ENCODE measurements around the gene PLEKHA4.
A peak's percentile ranks its signal among the peaks of the same experiment; 100 is the strongest.
"Not testable (repeated sequence)": the region's sequence is repeated elsewhere in the genome, so short reads cannot be mapped to it uniquely, and the experiment has no call there.

Gene PLEKHA4

DNA sequence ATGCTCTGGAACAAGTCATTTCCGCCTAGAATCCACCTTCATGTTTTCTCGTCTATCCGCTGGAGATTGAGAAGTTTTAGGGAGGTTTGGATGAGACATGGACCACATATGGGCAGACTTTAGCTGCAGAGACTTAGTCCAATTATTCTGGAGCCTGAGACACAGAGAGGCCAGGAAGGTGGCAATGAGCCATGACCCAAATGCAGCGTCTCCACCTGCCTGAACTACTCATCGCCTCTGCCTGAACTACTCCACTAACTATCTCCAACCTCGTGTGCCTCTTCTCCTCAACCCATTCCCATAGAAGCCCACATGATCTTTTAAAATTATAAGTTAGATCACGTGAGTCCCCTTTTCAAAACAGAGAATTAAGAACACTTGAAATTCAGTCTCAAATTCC, 5.6 kb downstream of the PLEKHA4 start:
- DNase-seq: no peak

- DNase-seq: no peak
Measured at GRCh38 chr19:48861313-48861712, 7.1 kb downstream of the PLEKHA4 start.

DNA sequence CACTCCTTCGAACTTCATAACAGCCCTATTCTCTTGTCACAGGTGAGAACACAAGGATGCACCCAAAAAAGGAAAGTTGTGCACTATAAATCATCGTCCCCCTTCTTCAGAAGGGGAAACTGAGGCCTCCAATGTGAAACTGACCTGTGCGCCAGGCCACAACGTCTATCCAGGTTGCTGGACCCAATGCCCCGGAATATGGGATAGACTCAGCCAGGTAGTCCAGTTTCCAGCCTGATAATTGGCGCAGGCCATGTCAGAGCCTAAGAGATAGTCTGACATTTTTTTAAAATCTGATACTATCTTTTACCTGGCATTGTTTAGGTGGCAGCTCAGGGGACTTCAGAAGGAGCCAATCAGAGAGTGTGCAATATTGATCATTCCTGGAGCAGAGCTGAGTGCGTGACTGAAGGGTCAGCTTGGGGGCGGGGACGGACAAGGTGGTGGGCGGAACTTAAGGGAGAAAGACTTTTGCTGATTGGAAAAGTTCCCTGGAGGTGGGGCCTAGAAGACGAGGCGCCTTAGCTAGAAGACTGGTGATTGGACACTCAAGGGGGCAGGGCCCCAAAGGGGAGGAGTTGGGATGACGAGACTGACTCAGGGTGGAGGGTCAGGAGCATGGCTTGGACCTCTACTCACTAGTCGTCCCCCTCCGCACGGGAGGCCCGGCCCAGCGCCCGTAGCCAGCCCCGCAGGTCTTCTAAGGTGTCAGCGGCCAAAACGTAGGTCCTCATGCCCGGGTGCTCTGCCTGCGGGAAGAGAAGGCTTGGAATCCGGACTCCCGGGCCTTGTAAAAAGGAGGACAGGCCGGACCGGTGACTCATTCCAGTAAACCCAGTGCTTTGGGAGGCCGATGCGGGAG, 8.5 kb downstream of the PLEKHA4 start:
- DNase-seq: no peak

- DNase-seq: no peak
Measured at GRCh38 chr19:48858984-48859710, 9.3 kb downstream of the PLEKHA4 start.

GRCh38 chr19:48856921-48857320, 11.5 kb downstream of the PLEKHA4 start:
- no peak for DNase-seq

DNA sequence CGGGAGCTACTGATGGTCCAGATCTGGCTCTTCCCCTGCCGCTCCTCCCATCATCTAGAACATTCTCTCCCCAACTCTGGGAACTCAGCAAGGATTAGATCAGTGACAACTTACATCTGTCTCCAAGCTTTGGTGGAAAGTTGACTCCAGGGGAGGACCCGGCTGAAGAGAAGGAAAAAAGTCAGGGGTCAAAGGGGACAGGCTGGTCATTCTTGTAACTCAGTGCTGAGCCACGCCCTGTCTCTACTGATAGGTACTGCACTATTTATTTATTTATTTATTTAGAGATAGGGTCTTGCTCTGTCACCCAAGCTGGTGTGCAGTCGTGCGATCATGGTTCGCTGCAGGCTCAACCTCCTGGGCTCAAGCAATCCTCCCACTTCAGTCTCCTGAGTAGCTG, 14.3 kb downstream of the PLEKHA4 start:
- DNase-seq: no peak

GRCh38 chr19:48853483-48853882, 14.9 kb downstream of the PLEKHA4 start:
- no peak for DNase-seq

DNA sequence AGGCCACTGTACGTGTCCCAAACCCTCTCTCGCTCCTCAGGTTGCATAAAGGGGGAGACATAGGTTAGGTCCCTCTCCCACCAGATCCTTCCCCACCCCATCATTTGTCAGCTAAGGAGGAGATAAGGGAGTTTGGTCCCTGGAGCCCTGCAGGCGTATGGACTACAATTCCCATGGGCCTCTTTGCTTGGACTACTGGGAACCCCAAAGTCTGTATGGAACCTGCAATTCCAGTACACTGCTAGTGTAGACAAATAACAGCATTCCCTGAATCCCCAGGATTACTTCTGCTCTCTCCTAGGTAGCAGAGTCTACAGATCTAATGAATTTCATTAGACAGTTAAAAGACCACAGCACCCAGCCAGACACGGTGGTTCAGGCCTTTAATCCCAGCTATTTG, 16.1 kb downstream of the PLEKHA4 start:
- no peak for DNase-seq

DNA sequence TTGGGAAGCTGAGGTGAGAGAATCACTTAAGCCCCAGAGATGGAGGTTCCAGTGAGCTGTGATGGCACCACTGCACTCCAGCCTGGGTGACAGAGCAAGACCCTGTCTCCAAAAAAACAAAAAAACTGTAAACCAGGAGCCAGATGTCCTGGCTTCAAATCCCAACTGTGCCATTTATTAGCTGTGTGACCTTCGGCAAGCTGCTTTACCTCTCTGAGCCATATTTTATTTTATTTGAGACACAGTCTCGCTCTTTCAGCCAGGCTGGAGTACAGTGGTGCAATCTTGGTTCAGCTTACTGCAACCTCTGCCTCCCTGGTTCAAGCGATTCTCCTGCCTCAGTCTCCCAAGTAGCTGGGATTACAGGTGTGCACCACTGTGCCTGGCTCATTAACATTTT, 21.8 kb downstream of the PLEKHA4 start:
- DNase-seq: not testable (repeated sequence)

- DNase-seq: no peak
Measured at GRCh38 chr19:48845384-48845783, 23.0 kb downstream of the PLEKHA4 start.

DNA sequence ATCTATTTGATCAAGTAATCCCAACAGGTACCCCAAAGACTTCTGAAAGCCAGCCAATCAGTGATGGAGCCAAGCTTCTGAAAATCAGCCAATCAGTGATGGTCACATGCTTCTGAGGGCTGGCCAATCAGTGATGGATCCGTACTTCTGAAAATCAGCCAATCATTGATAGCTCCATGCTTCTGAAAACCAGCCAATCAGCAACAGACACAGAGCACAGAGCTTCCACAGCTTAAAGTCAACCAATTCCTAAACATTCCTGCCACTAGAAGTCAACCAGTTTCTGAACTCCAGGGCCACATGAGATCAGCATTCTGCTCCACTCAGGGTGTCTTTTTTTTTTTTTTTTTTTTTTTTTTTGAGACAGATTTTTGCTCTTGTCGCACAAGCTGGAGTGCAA, 23.9 kb downstream of the PLEKHA4 start:
- no peak for DNase-seq

DNA sequence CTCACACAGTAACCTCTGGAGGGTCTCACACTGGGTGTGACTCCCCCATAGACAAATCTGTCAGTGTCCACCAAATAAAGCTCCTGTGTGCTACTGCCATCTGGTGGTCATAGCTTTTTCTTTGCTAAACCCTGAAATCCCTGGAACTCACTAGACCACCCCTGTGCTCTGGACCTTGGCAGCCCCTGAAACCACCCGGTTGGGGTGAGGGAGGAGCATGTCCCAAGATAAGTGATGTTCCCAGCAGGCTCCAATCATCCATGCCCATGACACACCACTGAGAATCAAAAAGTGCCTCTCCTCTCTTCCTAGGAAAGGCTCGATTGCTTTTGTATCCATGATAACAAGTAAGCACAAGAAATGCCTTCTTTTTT, 25.6 kb downstream of the PLEKHA4 start:
- no peak for DNase-seq

- no peak for DNase-seq
Measured at GRCh38 chr19:48841571-48841970, 26.8 kb downstream of the PLEKHA4 start.

DNA sequence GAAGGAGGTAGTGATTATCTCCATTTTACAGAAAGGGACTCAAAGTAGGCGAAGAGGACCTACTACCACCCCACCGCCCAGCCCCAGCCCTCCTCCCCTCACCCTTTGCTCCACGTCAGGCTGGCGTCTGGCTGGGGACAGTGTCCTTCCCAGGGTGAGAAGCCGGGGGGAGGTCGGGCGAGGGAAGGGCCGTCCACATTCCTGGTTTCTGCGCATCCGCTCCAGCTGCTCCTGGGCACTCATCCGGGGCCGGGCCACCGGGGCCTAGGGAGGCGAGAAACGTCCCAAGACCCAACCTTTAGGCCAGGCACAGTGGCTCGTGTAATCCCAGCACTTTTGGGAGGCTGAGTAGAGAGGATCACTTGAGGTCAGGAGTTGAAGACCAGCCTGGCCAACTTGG, 27.4 kb downstream of the PLEKHA4 start:
- DNase-seq: no peak

GRCh38 chr19:48837687-48838086, 30.7 kb downstream of the PLEKHA4 start:
- DNase-seq: no peak

DNA sequence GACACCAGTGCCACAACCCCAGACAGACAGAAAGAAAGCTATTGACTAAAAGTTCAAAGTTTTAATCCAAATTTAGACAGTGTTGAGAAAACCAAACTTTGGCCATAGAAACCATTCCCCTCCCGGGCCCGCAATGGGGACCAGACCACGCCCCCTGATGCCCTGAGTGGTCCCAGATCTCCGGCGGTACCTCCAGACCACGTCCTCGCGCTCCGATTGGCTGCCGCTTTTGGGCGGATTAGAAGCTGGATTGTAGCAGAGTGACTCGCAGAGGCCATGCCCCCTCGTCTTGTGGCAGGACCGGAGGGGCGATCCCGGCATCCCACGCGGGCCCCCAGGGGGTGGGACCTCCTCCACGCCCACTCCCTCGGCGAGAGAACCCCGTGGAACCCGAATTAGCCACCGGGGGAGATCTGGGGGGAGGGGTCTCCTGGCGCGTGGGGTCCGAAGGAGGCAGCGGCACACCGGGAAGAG, 31.3 kb downstream of the PLEKHA4 start:
- peak; percentile 62 for DNase-seq

DNA sequence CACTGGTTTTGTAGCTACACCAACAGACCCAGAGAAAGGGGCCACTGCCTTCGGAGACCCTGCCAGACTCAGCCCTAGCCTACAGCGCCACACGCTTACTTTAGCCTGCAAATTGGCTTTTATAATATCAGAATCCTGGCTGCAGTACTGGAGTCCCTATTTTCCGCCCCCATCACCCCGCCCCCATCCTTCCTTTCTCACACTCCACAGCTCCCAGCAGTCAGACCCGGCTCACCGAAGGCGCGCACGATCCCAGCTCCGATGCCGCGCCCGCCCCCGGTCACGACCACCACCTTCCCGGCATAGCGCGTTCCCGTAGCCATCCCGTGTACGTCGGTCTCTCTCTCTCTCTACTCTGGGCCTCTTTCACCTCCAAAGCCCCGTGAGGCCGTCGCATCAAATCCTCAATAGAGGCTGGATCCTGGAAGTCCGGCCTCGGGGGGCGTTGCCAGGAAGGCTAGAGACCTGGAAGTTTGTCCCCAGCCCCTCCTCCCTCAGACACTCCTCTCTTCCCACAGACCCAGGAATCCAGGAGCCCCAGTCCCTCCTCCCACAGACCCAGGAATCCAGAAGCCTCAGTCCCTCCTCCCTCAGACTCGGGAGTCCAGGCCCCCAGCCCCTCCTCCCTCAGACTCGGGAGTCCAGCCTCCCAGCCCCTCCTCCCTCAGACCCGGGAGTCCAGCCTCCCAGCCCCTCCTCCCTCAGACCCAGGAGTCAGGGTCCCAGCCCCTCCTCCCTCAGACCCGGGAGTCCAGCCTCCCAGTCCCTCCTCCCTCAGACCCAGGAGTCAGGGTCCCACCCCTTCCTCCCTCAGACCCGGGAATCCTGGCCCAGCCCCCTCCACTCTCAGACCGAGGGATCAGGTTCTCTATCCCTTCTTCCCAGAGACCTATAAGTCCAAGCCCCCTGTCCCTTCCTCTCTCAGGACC, 32.1 kb downstream of the PLEKHA4 start, which contains the start of gene HSD17B14:
Gene HSD17B14, minus strand, starts transcription at position 403 of the 929 bp plus-strand sequence. Its CDS starts 80 bp downstream, at position 323.
- DNase-seq: no peak

GRCh38 chr19:48835734-48836088, 32.7 kb downstream of the PLEKHA4 start:
- DNase-seq: peak; percentile 83

- DNase-seq: no peak
Measured at GRCh38 chr19:48833977-48834376, 34.4 kb downstream of the PLEKHA4 start.

- DNase-seq: no peak
Measured at GRCh38 chr19:48833049-48833448, 35.4 kb downstream of the PLEKHA4 start.

DNA sequence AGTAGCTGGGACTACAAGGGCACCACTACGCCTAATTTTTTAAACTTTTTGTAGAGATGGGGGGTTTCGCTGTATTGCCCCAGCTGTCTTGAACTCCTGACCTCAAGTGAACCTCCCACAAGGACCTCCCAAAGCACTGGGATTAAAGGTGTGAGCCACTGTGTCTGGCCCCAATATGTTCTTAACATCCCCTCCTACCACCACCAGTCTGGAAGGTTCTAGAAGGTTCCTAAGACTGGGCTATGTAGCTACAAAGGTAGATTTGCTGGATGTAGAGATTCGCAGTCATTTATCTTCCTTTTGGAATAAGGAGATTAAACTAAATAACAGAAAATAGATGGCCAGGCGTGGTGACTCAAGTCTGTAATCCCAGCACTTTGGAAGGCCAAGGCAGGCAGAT, 37.5 kb downstream of the PLEKHA4 start:
- no peak for DNase-seq

DNA sequence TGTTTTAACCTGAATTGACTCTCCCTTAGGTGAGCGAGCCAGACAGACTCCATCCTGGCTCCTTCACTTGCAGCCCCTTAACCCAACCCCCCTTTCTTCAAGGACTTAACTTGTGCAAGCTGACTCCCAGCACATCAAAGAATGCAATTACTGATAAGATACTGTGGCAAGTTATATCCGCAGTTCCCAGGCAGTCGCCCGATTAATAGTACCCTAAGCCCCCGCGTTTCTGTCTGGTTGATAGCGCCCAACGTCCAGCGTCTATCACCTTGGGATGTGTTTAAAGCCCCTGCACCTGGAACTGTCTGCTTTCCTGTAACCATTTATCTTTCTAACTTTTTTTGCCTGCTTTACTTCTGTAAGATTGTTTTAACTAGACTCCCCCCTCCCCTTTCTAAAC, 38.3 kb downstream of the PLEKHA4 start:
- DNase-seq: no peak

DNA sequence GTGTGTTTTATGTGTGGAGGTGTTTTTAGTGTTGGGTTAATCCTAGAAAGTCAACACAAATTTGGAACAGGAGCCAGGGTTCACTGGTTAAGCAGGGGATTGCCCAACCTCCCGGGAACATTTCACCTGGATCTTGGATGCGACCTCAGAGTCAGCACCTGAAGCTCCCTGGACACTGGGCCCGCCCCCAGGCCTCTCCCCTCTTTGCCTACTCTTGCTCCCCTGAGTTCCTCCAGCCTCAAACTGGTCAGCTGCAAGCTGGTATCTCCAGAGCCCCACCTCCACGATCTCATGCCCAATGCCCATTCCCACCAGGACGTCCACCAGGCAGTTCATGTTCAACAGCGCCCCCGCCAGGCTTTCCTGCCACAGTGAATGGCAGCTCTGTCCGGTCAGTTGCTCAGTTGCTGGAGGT, 41.8 kb downstream of the PLEKHA4 start:
- no peak for DNase-seq
